WTC11 (cell line): Measurements from ENCODE around the gene FAM107B. TPM values are rescaled to one million over a fixed set of nuclear protein-coding genes. Genes with fewer than 3 reads are reported as not detected.

Experiments
- ATAC-seq: fragments of 200-7000 bp; cut with Tn5 transposase; 2 replicates; pipeline ENCODE4 v1.10.0; 2021; ENCODE audit warnings: mild to moderate bottlenecking, moderate library complexity
- CTCF ChIA-PET: fragments of 300-600 bp; sonication (Branson Sonifier 250); formaldehyde crosslinking; loops from one replicate; lab custom pipeline; 2021; ENCODE audit warnings: antibody characterized with exemption; lab: Charles Lee
- POLR2A ChIA-PET: fragments of 350-600 bp; sonication (Branson Sonifier 250); formaldehyde crosslinking; loops from one replicate; lab custom pipeline; 2021; ENCODE audit warnings: antibody characterized with exemption; lab: Charles Lee
- DNase-seq: peaks from one replicate; pipeline ENCODE4 v3.0.0; 2021; ENCODE audit warnings: low spot score
- H3K27ac Mint-ChIP-seq: 2 replicates; pipeline ENCODE4 v1.8.0; 2021; ENCODE audit warnings: mixed read lengths
- H3K27me3 Mint-ChIP-seq: 2 replicates; pipeline ENCODE4 v1.8.0; 2021; ENCODE audit warnings: low read depth, mild to moderate bottlenecking, moderate library complexity, mixed read lengths
- H3K36me3 Mint-ChIP-seq: 2 replicates; pipeline ENCODE4 v1.8.0; 2021; ENCODE audit warnings: mixed read lengths
- H3K4me1 Mint-ChIP-seq: 2 replicates; pipeline ENCODE4 v1.8.0; 2022; ENCODE audit warnings: mixed read lengths
- H3K4me3 Mint-ChIP-seq: 2 replicates; pipeline ENCODE4 v1.8.0; 2021; ENCODE audit warnings: mild to moderate bottlenecking, moderate library complexity, mixed read lengths
- H3K9me3 Mint-ChIP-seq: 2 replicates; pipeline ENCODE4 v1.8.0; 2021; ENCODE audit warnings: mixed read lengths
- CREM ChIP-seq: sonication (generic); formaldehyde crosslinking; IDR thresholded peaks from 2 replicates; pipeline ENCODE4 v1.8.1; 2022; ENCODE audit warnings: mild to moderate bottlenecking, missing genetic modification reagents, moderate library complexity
- FOXJ3 ChIP-seq: sonication (generic); formaldehyde crosslinking; IDR thresholded peaks from 2 replicates; pipeline ENCODE4 v1.9.0; 2021; ENCODE audit warnings: missing genetic modification reagents, mild to moderate bottlenecking, borderline replicate concordance
- GTF2I ChIP-seq: fragments of 250-450 bp; sonication (Bioruptor Pico); conservative IDR thresholded peaks from 2 replicates; pipeline ENCODE4 v1.4.0; 2021; ENCODE audit warnings: mild to moderate bottlenecking
- IRF2 ChIP-seq: sonication (generic); formaldehyde crosslinking; IDR thresholded peaks from 2 replicates; pipeline ENCODE4 v1.8.0; 2022; ENCODE audit warnings: low read depth, missing genetic modification reagents, borderline replicate concordance
- JAZF1 ChIP-seq: fragments of 250-450 bp; sonication (Bioruptor Pico); IDR thresholded peaks from 2 replicates; pipeline ENCODE4 v1.9.0; 2021; ENCODE audit warnings: moderate library complexity, mild to moderate bottlenecking, inconsistent platforms
- MYBL2 ChIP-seq: sonication (generic); formaldehyde crosslinking; IDR thresholded peaks from 2 replicates; pipeline ENCODE4 v1.8.1; 2023; ENCODE audit warnings: mild to moderate bottlenecking, moderate library complexity, missing genetic modification reagents
- OVOL2 ChIP-seq: fragments of 250-450 bp; sonication (Bioruptor Pico); IDR thresholded peaks from 2 replicates; pipeline ENCODE4 v1.9.0; 2021; ENCODE audit warnings: mild to moderate bottlenecking, borderline replicate concordance
- PRRX2 ChIP-seq: fragments of 250-450 bp; sonication (Bioruptor Pico); IDR thresholded peaks from 2 replicates; pipeline ENCODE4 v1.8.0; 2021; ENCODE audit warnings: mild to moderate bottlenecking
- TEAD4 ChIP-seq: sonication (generic); formaldehyde crosslinking; IDR thresholded peaks from 2 replicates; pipeline ENCODE4 v1.8.0; 2022; ENCODE audit warnings: mild to moderate bottlenecking, missing genetic modification reagents
- TP53 ChIP-seq: sonication (generic); formaldehyde crosslinking; IDR thresholded peaks from 2 replicates; pipeline ENCODE4 v1.8.1; 2023; ENCODE audit warnings: mild to moderate bottlenecking, missing genetic modification reagents
- ZNF138 ChIP-seq: sonication (generic); formaldehyde crosslinking; conservative IDR thresholded peaks from 2 replicates; pipeline ENCODE4 v1.8.1; 2022; ENCODE audit warnings: mild to moderate bottlenecking, moderate library complexity, missing genetic modification reagents
- ZNF416 ChIP-seq: fragments of 250-450 bp; sonication (Bioruptor Pico); IDR thresholded peaks from 2 replicates; pipeline ENCODE4 v1.9.0; 2021; ENCODE audit warnings: mild to moderate bottlenecking, inconsistent platforms
- total RNA-seq: library from RNA; stranded (reverse); gene quantifications from 3 replicates; pipeline ENCODE4 v1.2.3, GENCODE V29; 2021
- TF ChIP-seq, protein P1 (sequence below): sonication (generic); formaldehyde crosslinking; IDR thresholded peaks from 2 replicates; pipeline ENCODE4 v1.8.0; 2022; ENCODE audit warnings: missing genetic modification reagents
- TF ChIP-seq, protein P2 (sequence below): sonication (generic); formaldehyde crosslinking; IDR thresholded peaks from 2 replicates; pipeline ENCODE4 v1.8.0; 2022; ENCODE audit warnings: mild to moderate bottlenecking, missing genetic modification reagents
- TF ChIP-seq, protein P3 (sequence below): fragments of 250-450 bp; sonication (Bioruptor Pico); IDR thresholded peaks from 2 replicates; pipeline ENCODE4 v1.8.0; 2021; ENCODE audit warnings: mild to moderate bottlenecking
- TF ChIP-seq, protein P4 (sequence below): sonication (generic); formaldehyde crosslinking; IDR thresholded peaks from 2 replicates; pipeline ENCODE4 v1.8.0; 2022; ENCODE audit warnings: mild to moderate bottlenecking, missing genetic modification reagents
- TF ChIP-seq, protein P5 (sequence below): fragments of 250-450 bp; sonication (Bioruptor Pico); IDR thresholded peaks from 2 replicates; pipeline ENCODE4 v1.9.0; 2021; ENCODE audit warnings: moderate library complexity, mild to moderate bottlenecking, inconsistent platforms, borderline replicate concordance
- TF ChIP-seq, protein P6 (sequence below): sonication (generic); formaldehyde crosslinking; IDR thresholded peaks from 2 replicates; pipeline ENCODE4 v1.8.1; 2023; ENCODE audit warnings: mild to moderate bottlenecking, missing genetic modification reagents, moderate library complexity
- TF ChIP-seq, protein P7 (sequence below): sonication (generic); formaldehyde crosslinking; IDR thresholded peaks from 2 replicates; pipeline ENCODE4 v1.8.1; 2022; ENCODE audit warnings: low read depth, missing genetic modification reagents, borderline replicate concordance

Gene FAM107B
- total RNA-seq, 1 experiment from 2014 or later: 22.4 TPM

DNA sequence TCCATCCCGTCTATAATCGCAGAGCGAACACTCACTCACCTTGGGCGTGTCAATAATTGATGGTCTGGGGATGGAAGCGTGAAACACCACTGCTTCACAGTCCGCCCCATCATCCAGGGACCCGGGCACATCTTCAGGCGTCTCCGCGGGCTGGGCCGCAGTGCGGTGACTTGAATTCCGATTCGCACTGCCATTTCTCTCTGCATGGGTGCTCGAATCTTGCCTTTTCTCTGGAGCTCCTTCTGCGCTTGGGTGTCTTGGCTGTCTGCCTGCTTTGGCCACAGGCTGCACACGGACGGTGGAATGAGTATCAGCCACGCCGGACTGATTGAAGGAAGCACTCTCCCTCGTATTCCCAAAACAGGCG is 500 bp downstream of the FAM107B start (continued):
- TF ChIP-seq, protein P1, sequence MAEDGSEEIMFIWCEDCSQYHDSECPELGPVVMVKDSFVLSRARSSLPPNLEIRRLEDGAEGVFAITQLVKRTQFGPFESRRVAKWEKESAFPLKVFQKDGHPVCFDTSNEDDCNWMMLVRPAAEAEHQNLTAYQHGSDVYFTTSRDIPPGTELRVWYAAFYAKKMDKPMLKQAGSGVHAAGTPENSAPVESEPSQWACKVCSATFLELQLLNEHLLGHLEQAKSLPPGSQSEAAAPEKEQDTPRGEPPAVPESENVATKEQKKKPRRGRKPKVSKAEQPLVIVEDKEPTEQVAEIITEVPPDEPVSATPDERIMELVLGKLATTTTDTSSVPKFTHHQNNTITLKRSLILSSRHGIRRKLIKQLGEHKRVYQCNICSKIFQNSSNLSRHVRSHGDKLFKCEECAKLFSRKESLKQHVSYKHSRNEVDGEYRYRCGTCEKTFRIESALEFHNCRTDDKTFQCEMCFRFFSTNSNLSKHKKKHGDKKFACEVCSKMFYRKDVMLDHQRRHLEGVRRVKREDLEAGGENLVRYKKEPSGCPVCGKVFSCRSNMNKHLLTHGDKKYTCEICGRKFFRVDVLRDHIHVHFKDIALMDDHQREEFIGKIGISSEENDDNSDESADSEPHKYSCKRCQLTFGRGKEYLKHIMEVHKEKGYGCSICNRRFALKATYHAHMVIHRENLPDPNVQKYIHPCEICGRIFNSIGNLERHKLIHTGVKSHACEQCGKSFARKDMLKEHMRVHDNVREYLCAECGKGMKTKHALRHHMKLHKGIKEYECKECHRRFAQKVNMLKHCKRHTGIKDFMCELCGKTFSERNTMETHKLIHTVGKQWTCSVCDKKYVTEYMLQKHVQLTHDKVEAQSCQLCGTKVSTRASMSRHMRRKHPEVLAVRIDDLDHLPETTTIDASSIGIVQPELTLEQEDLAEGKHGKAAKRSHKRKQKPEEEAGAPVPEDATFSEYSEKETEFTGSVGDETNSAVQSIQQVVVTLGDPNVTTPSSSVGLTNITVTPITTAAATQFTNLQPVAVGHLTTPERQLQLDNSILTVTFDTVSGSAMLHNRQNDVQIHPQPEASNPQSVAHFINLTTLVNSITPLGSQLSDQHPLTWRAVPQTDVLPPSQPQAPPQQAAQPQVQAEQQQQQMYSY (CRISPR knock-in tag): no peak
- TF ChIP-seq MYBL2: no peak
- TF ChIP-seq, protein P2, sequence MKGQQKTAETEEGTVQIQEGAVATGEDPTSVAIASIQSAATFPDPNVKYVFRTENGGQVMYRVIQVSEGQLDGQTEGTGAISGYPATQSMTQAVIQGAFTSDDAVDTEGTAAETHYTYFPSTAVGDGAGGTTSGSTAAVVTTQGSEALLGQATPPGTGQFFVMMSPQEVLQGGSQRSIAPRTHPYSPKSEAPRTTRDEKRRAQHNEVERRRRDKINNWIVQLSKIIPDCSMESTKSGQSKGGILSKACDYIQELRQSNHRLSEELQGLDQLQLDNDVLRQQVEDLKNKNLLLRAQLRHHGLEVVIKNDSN (CRISPR knock-in tag): no peak

DNA sequence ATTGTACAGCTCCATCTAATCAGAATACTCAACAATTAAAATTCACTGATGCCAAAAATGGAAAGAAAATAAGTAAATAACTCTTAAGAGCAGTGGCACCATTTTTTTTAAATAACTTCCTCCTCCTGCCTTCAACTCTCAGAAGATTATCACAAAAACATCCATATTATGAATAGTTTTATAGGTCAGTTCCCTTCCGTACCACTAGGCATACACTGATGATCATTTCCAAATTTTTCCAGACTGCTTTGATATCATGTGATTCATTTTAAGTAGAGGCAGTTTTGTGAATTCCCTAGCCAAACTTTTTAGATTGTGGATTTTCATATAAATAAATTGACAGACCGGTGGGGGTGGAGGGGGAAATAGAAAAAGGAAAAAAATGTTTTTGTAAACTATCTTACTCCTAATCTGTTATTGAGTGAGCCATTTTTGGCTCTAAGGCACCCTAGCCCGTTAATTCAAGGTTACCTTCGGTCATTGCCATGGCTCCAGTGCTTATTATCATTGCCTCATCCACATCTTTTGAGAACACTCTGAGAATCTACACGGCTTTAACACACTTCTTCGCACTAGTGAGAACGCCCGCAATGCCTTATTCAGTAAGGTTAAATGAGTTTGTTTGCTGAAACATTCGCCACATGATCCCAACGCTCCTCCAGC is 1.0 kb downstream of the FAM107B start:
- ATAC-seq (no peak), DNase-seq (no peak)
- no peaks in the 10 kb centered on the region for H3K4me1 Mint-ChIP-seq
- no peaks in the 10 kb centered on the region; the same call in 1 of the 2 replicates for H3K27me3 Mint-ChIP-seq
- POLR2A ChIA-PET: no interaction called here
- no peak overlapping the region for H3K27ac Mint-ChIP-seq
- CTCF ChIA-PET: no interaction called here
- H3K9me3 Mint-ChIP-seq: peaks cover 9% of the 10 kb centered on the region; the same call in 1 of the 2 replicates
- TF ChIP-seq, protein P3, sequence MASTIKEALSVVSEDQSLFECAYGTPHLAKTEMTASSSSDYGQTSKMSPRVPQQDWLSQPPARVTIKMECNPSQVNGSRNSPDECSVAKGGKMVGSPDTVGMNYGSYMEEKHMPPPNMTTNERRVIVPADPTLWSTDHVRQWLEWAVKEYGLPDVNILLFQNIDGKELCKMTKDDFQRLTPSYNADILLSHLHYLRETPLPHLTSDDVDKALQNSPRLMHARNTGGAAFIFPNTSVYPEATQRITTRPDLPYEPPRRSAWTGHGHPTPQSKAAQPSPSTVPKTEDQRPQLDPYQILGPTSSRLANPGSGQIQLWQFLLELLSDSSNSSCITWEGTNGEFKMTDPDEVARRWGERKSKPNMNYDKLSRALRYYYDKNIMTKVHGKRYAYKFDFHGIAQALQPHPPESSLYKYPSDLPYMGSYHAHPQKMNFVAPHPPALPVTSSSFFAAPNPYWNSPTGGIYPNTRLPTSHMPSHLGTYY (CRISPR knock-in tag): no peak
- TF ChIP-seq FOXJ3 (CRISPR knock-in tag) (no peak), GTF2I (CRISPR knock-in tag) (no peak), JAZF1 (CRISPR knock-in tag) (no peak), OVOL2 (CRISPR knock-in tag) (no peak), ZNF138 (CRISPR knock-in tag) (no peak), TP53 (CRISPR knock-in tag) (no peak)
- TF ChIP-seq, protein P4, sequence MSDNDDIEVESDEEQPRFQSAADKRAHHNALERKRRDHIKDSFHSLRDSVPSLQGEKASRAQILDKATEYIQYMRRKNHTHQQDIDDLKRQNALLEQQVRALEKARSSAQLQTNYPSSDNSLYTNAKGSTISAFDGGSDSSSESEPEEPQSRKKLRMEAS: no peak
- TF ChIP-seq, protein P1 (CRISPR knock-in tag): no peak
- TF ChIP-seq, protein P5, sequence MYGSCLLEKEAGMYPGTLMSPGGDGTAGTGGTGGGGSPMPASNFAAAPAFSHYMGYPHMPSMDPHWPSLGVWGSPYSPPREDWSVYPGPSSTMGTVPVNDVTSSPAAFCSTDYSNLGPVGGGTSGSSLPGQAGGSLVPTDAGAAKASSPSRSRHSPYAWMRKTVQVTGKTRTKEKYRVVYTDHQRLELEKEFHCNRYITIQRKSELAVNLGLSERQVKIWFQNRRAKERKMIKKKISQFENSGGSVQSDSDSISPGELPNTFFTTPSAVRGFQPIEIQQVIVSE (CRISPR knock-in tag): no peak
- H3K4me3 Mint-ChIP-seq: no peak overlapping the region
- no peaks in the 10 kb centered on the region for H3K36me3 Mint-ChIP-seq

DNA sequence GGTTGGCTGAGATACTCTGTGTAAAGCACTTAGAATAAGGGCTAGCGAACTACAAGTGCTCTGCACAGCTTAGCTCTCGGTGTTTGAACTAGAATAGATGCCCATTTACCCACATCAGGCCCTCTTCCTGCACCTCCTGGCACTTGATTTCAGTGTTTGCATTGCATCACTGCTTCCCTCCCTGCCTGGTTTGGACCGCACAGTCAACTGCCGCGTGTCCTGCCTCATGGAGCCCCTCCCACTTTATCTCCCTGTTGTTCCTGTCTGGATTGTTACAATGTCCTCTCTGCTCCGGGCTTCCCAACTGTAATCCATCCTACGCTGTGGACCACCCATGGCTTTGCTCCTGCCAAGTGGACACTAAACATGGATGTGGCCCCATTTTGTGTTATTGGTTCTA is 2.3 kb downstream of the FAM107B start:
- ChIA-PET POLR2A (no interaction called here), CTCF (no interaction called here)
- ATAC-seq: no peak
- no peak overlapping the region for H3K4me3 Mint-ChIP-seq
- no peaks in the 10 kb centered on the region for H3K4me1 Mint-ChIP-seq
- DNase-seq: no peak
- no peaks in the 10 kb centered on the region for H3K27me3 Mint-ChIP-seq
- no peak overlapping the region for H3K27ac Mint-ChIP-seq
- no peaks in the 10 kb centered on the region for H3K36me3 Mint-ChIP-seq
- H3K9me3 Mint-ChIP-seq: peaks cover 7% of the 10 kb centered on the region; the same call in 1 of the 2 replicates
- TF ChIP-seq CREM (CRISPR knock-in tag): no peak
- no peak for TF ChIP-seq IRF2
- TF ChIP-seq, protein P6, sequence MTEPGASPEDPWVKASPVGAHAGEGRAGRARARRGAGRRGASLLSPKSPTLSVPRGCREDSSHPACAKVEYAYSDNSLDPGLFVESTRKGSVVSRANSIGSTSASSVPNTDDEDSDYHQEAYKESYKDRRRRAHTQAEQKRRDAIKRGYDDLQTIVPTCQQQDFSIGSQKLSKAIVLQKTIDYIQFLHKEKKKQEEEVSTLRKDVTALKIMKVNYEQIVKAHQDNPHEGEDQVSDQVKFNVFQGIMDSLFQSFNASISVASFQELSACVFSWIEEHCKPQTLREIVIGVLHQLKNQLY: no peak
- no peak for TF ChIP-seq ZNF416
- TF ChIP-seq TEAD4 (CRISPR knock-in tag): no peak
- TF ChIP-seq GTF2I (CRISPR knock-in tag): no peak
- no peak for TF ChIP-seq PRRX2 (CRISPR knock-in tag)
- TF ChIP-seq, protein P7, sequence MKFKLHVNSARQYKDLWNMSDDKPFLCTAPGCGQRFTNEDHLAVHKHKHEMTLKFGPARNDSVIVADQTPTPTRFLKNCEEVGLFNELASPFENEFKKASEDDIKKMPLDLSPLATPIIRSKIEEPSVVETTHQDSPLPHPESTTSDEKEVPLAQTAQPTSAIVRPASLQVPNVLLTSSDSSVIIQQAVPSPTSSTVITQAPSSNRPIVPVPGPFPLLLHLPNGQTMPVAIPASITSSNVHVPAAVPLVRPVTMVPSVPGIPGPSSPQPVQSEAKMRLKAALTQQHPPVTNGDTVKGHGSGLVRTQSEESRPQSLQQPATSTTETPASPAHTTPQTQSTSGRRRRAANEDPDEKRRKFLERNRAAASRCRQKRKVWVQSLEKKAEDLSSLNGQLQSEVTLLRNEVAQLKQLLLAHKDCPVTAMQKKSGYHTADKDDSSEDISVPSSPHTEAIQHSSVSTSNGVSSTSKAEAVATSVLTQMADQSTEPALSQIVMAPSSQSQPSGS: no peak
